EH (cell line): ENCODE results near the gene HMGCS1.
A peak's percentile ranks its signal among the peaks of the same experiment; 100 is the strongest.
"Not testable (repeated sequence)": the region's sequence is repeated elsewhere in the genome, so short reads cannot be mapped to it uniquely, and the experiment has no call there.

Experiments used
- DNase-seq: peaks from one replicate; pipeline ENCODE4 v3.0.0-alpha.2; 2015; ENCODE audit warnings: low read depth

The HMGCS1 gene

DNA sequence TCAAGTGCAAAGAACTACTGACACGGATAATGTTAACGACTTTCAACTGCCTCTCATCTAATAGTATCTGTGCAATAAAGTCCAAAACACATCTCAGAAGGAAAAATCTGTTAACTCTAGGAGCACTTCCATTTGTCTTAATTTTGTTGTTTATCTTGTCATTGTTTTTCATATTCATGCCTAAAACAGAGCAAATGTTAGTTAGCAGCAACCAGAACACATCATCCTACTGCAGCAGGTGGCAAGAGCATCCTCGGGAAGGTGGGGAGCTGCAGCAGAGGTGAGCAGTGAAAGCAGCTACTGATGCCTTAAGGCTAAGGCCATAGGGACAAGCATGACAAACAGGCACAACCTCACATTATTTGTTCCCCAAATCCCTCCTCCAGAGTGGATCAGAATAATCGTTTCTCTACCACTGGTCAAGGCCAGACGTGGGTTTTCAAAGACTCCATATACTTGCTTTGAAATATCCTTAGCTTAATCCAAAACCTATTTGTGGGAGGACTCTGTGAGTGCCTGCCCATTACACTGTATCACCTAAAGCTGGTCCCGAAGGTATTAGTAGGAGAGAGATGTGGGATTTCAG, 1.0 kb downstream of the HMGCS1 start:
- no peak for DNase-seq

DNA sequence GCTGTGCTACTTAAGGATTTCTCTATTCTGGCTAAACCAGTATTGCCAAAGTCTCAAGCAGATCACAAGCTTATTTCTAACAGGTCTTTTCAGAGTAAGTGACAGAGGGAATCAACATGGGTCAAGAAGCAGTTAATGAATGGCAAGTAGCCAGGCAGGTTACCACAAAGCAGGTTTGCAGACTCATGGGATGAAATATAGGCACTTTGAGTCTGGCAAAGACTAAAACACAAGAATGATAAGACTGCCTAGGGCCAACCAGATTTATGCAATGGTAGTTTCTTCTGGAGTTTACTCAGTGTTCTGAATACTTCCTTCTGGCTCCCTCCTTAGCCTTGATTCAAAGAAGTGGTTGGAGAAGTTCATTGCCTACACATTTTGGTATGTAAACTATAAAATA, 3.6 kb downstream of the HMGCS1 start:
- DNase-seq = no peak

DNA sequence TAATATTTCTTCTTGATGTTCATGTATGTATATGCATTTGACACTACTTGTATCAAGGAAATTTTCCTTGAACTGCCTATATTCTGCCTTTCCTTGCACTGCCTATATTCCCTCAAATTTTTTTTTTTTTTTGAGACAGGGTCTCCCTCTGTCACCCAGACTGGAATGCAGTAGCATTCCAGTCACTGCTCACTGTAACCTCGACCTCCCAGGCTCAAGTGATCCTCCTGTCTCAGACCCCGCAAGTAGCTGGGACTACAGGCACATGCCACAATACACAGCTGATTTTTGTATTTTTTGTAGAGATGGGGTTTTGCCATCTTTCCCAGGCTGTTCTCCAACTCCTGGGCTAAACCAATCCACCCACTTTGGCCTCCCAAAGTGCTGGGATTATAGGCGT, 4.1 kb downstream of the HMGCS1 start:
- DNase-seq = no peak

DNA sequence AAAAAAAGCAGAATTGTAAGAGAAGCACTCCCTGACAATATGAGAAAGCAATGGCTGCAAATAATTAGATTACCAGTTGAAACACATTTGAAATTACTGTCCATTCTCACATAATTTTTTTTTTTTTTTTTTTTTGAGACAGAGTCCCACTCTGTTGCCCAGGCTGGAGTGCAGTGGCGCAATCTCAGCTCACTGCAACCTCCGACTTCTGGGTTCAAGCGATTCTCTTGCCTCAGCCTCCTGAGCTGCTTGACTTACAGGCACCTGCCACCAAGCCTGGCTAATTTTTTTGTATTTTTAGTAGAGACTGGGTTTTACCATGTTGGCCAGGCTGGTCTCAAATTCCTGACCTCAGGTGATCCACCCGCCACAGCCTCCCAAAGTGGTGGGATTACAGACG, 6.3 kb downstream of the HMGCS1 start:
- DNase-seq = not testable (repeated sequence)

DNA sequence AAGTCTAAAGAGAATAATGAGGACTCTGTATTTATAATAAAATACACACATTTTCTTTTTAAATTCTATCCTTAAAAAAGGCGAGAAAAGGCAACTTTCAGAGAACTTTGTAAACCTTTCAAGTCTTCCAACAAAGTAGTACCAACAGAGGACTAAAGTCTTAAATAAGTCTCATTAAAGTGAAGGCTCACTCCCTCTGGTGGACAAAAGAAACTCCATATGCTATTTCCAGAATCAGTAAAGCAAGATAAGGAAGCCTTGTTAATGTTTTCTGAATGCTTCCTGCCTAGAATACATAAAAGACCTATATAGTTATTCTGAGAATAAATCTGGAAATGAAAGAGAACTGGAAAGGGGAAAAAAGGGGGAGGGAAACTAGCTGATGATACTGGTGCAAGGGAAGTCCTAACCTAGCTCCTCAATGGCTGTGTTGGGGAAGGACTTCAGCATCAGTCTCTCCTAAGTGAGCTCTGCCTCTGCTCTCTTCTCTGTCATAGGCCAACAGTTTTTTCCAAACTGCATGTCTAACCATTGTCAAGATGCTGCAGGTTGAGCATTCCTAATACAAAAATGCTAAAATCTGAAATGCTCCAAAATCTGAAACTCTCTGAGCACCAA, 7.2 kb downstream of the HMGCS1 start:
- DNase-seq = peak; percentile 69

DNA sequence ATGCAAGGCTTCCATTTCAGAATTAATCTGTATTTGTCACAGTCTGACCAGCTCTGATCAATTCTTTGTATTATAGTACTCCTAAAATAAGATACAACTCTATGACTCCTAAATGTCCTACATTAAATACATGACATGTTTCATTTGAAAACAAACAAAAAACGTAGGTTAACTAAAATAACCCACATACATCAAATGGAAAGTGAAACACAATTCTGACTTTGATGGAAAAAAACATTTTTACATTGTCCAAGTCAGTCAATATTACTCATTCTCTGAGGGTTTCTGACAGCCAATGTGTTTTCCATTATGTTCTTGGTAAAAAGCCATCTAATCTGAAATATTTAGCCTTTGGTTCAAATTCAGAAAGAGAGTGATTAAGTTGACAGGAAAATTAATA, 8.7 kb downstream of the HMGCS1 start:
- DNase-seq = peak; percentile 7

DNA sequence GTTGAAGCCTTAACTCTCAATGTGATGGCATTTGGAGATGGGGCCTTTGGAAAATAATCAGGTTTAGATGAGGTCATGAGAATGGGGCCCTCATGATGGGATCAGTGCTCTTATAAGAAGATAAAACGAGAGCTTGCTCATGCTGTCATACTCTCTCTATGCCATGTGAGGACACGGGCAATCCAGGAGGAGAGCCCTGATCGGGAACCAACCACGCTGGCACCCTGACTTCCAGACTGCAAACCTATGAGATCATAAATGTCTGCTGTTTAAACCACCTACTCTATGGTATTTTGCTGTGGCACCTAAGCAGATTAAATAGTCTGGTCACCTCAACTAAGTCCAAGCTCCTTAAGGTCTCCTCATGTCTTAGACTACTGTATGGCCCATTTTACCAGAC, 10.0 kb downstream of the HMGCS1 start:
- DNase-seq = no peak

DNA sequence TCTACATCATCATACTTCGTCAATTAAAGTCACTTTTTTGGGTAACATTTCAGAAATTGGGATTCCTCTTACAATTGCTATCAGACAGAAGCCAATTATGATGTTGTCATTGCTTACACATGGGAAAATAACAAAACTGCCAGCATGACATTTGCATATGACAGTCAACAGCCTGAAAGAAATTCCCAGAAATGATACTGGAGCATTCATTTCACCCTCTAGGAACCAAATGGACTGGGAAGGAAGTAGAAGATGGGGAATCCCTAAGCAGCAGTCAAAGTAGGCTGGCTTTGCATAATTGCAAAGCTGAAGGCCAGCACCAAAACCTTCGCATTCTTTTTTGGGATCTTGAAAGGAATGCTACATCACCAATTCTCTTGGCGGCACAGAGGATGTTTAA, 10.7 kb downstream of the HMGCS1 start:
- DNase-seq = no peak

DNA sequence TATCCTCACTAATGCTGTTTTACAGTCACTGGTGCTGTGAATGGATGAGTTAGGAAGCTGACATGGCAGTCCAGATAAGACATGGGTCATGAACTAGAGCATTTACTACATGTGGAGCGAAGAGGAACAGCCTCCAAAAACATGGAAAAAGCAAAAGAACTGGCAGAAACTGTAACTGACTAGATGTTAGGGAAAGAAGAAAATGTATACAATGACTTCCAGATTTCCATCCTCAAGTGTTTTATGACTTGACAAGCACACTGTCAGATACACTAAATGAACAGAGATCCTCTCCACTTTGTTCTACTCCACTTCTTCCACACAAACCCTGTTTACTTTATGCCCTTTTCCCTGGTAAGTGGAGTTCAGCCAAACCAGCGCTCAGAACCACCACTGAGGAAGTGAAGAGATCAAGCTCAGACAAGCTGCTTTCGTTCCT, 11.5 kb downstream of the HMGCS1 start:
- DNase-seq = no peak

DNA sequence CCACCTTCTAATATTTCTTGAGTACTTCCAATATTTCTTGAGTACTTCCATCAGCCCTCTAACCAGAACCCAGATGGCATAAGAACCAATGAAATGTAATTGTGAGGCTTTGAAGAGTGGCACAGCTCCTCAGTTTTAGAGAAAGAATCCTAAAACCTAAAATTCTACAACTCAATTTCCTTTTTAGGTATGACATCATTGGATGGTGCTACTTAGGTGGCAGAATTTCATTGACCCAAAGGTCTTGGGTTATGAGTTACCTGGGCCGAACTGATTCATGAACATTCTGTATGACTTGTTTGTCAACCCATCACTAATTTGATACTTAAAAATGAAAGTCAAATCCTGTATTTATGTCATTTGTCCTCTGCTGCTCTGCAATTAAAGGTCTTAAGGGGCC, 13.1 kb downstream of the HMGCS1 start:
- no peak for DNase-seq

DNA sequence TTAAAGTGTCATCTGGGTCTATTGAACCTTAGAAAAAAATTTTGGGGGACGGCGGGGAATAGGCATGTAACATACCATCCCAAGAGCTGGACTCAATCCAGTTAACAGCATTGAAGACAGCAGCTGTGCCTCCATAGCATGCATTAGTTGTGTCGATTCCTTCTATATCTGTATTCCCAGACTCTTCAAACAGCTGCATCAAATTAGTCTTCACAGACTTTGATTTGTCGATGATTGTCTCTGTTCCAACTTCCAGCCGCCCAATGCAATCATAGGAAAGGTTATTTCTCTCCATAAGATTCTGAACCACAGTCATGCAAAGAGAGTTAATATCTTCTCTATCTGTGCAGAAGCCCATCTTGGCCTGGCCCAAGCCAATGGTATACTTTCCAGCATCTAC, 14.8 kb downstream of the HMGCS1 start:
- DNase-seq = no peak

DNA sequence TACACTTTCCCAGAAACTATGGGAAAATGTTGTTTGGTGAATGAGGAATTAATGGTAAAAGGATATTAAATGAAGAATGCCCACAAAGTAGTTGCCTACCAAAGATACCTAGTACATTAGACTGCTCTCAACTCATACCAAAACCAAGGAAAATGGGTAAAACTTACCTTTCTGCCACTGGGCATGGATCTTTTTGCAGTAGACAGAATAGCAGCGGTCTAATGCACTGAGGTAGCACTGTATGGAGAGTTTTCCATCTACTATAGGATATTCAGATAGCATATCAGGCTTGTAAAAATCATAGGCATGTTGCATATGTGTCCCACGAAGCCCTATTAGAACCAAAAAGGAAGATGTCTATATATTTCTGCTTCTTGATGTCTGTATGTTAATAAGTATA, 16.4 kb downstream of the HMGCS1 start:
- DNase-seq = no peak

DNA sequence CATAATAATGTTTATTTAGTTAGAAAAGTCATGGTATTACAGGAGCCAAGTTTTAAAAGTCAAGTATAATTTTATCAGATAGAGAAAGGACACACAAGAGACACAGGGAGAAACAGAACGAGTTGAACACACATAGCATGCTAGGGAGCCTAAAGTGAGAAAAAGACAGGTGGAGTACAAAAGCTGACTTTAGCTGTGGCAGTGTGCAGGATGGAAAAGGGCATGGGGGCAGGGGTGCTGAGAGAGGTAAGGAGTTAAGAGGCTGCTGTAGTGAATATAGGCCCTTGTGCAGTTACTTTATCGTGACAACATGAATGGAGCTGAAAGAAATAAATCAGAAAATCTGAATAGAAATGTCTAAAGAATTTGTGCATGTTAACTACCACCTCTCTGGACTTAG, 18.0 kb downstream of the HMGCS1 start:
- no peak for DNase-seq

DNA sequence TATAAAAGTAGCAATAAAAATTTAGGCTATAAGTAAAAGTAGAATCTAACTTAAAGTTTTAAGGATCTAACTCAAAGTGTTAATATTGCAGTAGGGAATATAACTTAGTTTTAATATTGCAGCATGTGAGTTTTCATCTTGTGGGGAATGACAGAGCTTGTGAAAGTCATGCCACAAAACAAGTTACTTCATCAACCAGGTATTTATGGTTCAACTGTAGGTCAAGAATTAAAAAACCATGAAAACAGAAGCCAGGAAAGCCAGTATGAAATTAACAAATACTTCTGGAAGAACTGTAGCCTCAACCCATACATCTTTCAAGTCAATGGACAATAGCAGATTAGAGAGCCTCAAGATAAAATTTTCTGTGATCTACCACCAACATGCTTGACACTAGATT, 19.0 kb downstream of the HMGCS1 start:
- DNase-seq = peak; percentile 60

DNA sequence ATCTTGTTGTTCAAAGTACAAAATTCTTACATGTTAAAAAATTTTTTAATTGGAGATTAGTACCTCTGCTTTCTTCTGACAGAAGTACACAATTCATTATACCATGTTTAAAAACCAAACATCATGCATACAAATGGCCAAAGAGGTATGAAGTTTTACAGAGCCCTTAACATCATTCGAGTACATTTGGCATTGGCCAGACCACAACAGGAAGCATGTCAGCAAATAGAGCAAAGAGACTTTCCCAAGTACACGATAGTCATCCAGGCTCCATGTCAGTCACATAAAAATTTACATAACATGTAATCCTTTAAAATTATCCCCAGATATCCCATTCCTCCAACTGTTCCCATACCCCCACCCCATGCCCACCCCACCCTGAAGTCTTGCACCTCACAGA, 22.5 kb downstream of the HMGCS1 start:
- DNase-seq = no peak

DNA sequence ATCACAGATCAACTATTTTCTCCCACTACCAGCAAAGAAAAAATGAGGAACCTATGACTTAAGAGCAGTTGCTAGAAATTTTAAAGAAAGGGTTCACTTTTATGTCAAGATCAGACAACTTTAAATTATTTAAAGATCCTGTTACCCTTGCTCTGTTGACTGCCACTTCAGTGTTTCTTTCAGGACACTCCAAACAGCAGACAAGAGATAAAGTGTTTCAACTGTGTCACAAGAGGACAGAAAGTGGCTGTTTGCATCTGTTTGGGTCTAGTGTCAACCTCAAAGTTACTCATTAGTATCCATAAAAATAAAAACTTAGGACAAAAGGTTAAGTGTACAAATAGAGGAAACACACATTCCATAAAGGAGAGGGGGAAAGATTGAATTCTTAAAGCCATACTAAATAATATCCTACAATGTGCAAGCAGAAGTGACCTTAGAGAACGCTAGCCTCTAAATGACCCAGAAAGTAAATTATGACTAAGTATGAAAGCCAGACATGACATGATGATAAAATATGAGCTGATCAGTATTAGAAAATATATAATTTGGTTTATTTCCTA, 24.9 kb downstream of the HMGCS1 start:
- no peak for DNase-seq

DNA sequence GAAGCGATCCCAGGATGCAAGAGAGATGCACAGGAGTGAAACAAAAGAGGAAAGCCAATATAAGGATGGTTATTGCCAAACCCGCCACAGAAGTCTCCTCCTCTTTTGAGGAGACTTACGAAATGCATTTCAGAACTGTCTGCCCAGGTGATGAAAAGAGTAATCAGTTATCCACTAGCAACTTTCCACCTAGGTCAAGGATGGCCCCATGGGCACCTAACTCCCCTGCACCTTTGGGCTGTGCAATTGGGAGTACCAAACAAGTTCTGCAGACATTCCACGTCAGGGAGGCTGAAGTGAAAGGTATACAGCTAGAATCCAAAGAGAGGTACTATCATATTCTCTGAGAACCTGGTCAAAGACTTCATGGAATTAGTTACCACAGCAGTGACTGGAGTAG, 25.7 kb downstream of the HMGCS1 start:
- DNase-seq = no peak

DNA sequence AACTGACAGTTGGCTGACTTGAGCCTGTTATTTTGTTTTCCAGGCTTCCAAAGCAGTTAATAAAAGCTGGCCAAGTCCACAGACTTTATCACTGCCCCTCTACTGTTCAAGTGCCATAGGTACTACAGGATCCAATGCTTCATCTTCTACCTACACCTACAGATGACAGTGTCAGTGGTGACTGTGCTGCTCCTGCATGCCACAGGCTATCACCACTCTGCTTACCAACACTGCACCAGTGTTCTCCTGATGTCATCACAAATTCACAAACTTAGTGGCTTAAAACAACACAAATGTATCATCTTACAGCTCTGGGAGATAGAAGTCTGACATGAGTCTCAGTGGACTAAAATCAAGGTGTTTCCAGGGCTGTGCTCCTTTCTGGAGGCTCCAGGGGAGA, 26.6 kb downstream of the HMGCS1 start:
- DNase-seq = no peak

DNA sequence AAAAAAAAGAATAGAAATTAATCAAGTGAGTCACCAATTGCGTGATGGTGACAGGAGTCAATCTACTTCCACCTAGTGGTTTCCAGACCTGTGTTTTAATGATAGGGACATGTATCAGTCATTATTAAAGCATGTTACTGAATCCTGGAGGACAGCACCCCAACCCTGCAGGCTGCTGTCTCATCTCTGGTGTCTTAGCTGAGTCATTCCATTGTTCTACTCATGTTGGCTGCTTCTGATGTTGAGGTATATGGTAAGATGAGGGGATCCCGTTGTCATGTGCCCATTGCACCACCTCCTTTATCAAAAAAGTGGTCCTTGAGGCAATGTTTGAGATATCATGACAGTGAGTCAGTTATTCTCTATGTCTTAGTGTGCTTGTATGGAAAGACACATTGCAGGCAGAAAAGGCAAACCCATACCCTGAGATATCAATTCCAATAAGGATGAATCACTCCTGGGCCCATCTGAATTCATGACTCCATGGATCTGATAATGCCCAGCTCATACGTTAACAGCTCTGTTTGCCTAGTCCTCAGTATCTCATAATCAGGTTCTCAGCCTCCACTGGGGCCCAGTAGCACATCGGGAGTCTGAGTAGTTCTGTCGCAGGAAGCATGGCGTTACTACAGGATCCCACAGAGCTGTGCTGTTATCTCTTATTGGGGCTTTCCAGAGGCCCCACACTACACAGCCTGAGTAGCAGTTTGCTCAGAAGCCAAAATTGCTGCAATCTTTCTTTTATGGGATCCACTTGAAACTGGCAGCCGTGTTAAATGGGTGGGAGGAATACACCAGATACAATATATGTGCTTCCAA, 31.2 kb downstream of the HMGCS1 start:
- DNase-seq = no peak

DNA sequence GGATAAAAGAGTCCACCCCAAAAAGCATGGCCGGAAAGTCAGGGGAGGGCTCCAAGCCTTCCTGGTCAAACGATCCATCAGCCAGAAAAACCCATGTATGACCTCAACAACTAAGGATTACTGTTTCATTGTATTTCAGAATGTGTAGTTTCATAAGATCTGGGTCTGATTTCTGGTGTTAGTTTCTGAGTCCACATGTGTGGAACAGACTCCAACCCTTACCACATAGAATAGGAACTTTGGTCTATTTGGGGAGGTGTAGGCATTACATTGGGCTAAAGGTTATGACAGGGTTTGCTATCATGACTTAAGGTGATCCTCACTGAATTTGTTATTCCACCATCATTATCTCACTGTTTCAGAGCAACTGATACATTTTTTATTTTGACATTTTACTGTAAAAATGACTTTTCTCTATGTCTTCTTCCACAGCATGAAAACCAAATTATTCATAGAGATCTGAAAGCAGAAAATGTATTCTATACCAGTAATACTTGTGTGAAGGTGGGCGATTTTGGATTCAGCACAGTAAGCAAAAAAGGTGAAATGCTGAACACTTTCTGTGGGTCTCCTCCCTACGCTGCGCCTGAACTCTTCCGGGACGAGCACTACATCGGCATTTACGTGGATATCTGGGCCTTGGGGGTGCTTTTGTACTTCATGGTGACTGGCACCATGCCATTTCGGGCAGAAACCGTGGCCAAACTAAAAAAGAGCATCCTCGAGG, 33.5 kb downstream of the HMGCS1 start:
- no peak for DNase-seq

DNA sequence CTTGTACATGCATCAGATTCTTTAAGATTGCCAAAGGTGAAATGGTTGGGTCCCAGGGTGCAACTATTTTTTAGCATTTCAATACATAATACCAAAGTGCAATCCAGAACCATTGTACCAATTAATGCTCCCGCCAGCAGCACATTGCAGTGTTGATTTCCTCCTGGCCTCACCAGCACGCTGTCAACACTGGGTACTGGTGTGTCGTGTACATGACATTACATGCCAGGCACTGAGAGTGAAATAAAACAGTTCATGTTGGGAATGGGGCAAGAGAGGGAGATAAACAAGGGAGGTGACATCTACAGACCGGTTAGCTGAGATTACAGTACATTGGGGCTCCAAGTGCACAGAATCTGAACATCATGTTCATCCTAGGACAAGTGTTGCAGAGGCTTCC, 37.8 kb downstream of the HMGCS1 start:
- DNase-seq = no peak

DNA sequence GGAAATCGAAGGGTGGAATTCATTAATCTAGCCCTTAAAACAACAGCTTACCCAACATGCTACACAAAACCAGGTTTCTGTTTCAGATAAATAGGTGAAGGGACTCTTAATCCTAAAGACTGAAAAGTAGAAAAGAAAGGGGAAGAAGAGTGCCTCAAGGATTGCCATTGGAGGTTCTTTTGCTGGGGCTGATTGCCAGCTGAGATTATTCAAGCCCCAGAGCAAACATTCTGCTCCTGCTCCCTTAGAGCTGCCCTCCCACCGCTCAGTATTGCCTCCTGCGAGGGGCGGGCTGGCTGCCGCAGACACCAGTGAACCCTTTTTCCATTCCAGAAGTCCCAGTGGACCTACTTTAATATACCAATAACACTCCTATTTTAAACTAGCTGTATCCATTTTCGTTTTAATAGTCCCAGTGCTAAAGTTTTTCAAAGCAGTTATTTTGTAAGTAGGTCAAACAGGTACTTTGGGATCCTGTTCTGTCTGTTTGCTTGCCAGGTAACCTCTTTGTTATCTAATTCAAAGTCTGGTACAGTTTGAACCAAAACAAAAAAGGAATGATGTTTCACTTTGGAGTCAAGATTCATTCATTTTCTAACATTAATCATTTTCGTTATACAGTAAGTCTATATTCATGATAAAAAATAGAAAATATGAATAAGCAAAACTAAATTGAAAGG, 38.6 kb downstream of the HMGCS1 start:
- no peak for DNase-seq
